ENCODE measurements around the gene EME1. TPM values are rescaled to one million over a fixed set of nuclear protein-coding genes. Genes with fewer than 3 reads are reported as not detected.

Gene EME1
- total RNA-seq, 1 donor = 4.7 TPM

- no peak overlapping the region for H3K4me3 ChIP-seq (ENCODE audit: low read depth, low read length)
- peak; percentile 82 for DNase-seq (ENCODE audit: low read depth)
- TF ChIP-seq CTCF (IDR thresholded peaks at IDR 0.05; ENCODE audit: insufficient read depth, low read depth, low read length) = no peak
These were observed 50.6 kb downstream of the EME1 start for GRCh38 chr17:50423553-50424159.

GRCh38 chr17:50424246-50424995 lies 51.4 kb downstream of the EME1 start:
- DNase-seq (ENCODE audit: low read depth) = no peak
- no peak overlapping the region for H3K4me3 ChIP-seq (ENCODE audit: low read depth, low read length)
- no peak for TF ChIP-seq CTCF (IDR thresholded peaks at IDR 0.05; ENCODE audit: insufficient read depth, low read depth, low read length)

- TF ChIP-seq CTCF (IDR thresholded peaks at IDR 0.05; ENCODE audit: insufficient read depth, low read depth, low read length) = no peak
- H3K4me3 ChIP-seq (ENCODE audit: low read depth, low read length) = peak overlapping the region; percentile 73
- no peak for DNase-seq (ENCODE audit: low read depth)
These were observed 52.1 kb downstream of the EME1 start for GRCh38 chr17:50424996-50425681.

GRCh38 chr17:50425682-50426471 lies 52.8 kb downstream of the EME1 start, which contains the start of gene ACSF2:
Gene ACSF2, plus strand, starts transcription at chr17:50426218. Its CDS starts 44 bp downstream, at chr17:50426262.
- peak within 1 kb of the TSS; percentile 73 for H3K4me3 ChIP-seq (ENCODE audit: low read depth, low read length)
- DNase-seq (ENCODE audit: low read depth) = peak; percentile 56
- TF ChIP-seq CTCF (IDR thresholded peaks at IDR 0.05; ENCODE audit: insufficient read depth, low read depth, low read length) = no peak

- no peak for TF ChIP-seq CTCF (IDR thresholded peaks at IDR 0.05; ENCODE audit: insufficient read depth, low read depth, low read length)
- no peak for DNase-seq (ENCODE audit: low read depth)
- H3K4me3 ChIP-seq (ENCODE audit: low read depth, low read length) = peak overlapping the region; percentile 73
These were observed 53.4 kb downstream of the EME1 start for GRCh38 chr17:50426472-50426782.

Measured in fibroblast of villous mesenchyme (primary cell).